GM03348 (cell line): ENCODE data around the gene FGFRL1.
"Not testable (repeated sequence)": the region's sequence is repeated elsewhere in the genome, so short reads cannot be mapped to it uniquely, and the experiment has no call there.

Experiments used
- DNase-seq: peaks from one replicate; pipeline ENCODE4 v3.0.0; 2012; ENCODE audit warnings: low spot score

Gene FGFRL1

DNA sequence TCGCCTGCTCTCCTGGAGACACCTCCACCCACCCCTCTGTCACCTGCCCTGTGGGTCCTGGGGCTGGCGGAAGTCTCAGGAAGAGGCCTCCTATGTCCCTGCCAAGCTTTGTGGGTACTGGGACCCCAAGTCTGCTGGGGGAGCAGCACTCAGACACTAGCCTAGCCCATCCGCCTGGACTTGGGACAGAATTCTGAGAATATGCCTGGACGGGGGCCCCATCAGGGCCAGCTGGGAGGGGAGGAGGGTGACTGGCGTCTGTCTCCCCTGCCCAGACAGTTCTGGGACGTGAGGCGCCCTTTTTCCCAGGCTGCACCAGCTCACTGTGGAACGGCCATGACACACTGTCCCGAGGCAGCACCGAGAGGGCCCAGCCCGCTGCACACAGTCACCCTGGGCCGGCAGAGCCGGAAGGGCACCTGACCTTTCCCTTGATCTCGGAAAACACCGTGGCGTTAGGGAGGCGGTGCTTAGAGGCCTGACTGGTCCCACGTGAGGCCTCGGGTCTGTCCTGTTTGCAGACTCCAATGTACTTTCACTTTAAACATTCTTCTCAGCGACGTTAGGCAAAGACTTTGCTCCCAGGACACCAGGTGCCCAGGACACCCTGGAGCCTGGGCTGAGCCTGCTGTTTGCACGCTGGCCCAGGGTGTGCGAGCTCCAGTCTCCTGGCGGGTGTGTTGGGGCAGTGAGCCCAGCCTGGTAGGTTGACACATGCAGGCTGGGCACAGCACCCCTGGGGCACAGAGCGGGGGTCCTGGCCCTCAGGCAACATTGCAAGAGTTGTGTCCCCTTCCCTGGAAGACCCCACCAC lies 18.9 kb upstream of the FGFRL1 start:
- no peak for DNase-seq

- DNase-seq = no peak
Observed at GRCh38 chr4:993111-994029, 18.1 kb upstream of the FGFRL1 start, which contains the start of gene SLC26A1. Gene SLC26A1, minus strand, starts transcription at chr4:993404. Its CDS starts 1,701 bp downstream, at chr4:991703.

- DNase-seq = no peak
Observed at GRCh38 chr4:995311-996026, 16.0 kb upstream of the FGFRL1 start.

GRCh38 chr4:996030-996996 lies 15.1 kb upstream of the FGFRL1 start:
- DNase-seq = no peak

GRCh38 chr4:996997-997374 lies 14.4 kb upstream of the FGFRL1 start:
- no peak for DNase-seq

GRCh38 chr4:997375-998071 lies 13.9 kb upstream of the FGFRL1 start:
- DNase-seq = peak; percentile 77

GRCh38 chr4:998096-998691 lies 13.2 kb upstream of the FGFRL1 start:
- no peak for DNase-seq

- not testable (repeated sequence) for DNase-seq
Observed at GRCh38 chr4:999240-999863, 12.1 kb upstream of the FGFRL1 start.

GRCh38 chr4:999882-1000425 lies 11.5 kb upstream of the FGFRL1 start:
- DNase-seq = no peak

- DNase-seq = no peak
Observed at GRCh38 chr4:1000686-1001260, 10.7 kb upstream of the FGFRL1 start.

DNA sequence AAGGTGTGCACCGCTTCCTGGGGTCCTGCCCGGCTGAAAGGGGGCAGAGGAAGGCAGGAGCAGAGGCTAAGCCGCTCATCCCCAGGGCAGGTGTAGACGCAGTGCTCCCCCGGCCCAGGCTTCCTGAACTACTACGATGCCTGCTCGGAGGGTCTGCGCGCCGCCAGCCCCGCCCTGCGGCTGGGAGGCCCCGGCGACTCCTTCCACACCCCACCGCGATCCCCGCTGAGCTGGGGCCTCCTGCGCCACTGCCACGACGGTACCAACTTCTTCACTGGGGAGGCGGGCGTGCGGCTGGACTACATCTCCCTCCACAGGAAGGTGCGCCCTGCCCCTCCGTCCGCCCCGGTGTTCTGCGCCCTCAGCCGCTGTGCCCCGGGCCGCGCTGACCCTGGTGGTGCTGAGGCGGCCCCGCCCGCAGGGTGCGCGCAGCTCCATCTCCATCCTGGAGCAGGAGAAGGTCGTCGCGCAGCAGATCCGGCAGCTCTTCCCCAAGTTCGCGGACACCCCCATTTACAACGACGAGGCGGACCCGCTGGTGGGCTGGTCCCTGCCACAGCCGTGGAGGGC lies 9.8 kb upstream of the FGFRL1 start:
- DNase-seq = no peak

DNA sequence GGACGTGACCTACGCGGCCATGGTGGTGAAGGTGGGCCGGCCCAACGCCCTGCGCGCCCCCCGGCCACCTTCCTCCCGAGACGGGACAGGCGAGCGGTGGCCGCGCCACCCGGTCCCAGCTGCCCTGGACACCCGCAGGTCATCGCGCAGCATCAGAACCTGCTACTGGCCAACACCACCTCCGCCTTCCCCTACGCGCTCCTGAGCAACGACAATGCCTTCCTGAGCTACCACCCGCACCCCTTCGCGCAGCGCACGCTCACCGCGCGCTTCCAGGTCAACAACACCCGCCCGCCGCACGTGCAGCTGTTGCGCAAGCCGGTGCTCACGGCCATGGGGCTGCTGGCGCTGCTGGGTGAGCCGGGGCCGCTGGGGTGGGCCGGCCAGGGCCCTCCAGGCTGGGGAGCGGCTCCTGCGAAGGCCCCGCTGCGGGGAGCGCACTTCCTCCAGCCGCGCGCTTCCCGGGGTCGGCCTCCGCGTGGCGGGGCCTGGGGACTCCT lies 9.2 kb upstream of the FGFRL1 start:
- peak; percentile 33 for DNase-seq

DNA sequence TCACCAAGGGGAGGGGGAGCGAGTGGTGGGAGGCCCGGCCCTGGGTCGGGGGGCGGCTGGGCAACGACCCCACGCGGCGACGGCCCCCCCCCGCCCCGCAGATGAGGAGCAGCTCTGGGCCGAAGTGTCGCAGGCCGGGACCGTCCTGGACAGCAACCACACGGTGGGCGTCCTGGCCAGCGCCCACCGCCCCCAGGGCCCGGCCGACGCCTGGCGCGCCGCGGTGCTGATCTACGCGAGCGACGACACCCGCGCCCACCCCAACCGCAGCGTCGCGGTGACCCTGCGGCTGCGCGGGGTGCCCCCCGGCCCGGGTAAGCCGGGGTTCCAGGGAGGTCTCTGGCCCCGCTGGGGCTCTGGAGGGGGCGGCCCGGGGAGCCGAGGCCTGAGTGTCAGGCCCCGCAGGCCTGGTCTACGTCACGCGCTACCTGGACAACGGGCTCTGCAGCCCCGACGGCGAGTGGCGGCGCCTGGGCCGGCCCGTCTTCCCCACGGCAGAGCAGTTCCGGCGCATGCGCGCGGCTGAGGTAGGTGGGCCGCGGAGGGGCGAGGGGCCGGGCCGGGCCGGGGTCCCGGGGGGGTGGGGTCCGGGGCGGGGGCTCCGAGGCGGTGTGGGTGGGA lies 8.7 kb upstream of the FGFRL1 start:
- DNase-seq = no peak

- DNase-seq = no peak
Observed at GRCh38 chr4:1003271-1004070, 8.0 kb upstream of the FGFRL1 start.

DNA sequence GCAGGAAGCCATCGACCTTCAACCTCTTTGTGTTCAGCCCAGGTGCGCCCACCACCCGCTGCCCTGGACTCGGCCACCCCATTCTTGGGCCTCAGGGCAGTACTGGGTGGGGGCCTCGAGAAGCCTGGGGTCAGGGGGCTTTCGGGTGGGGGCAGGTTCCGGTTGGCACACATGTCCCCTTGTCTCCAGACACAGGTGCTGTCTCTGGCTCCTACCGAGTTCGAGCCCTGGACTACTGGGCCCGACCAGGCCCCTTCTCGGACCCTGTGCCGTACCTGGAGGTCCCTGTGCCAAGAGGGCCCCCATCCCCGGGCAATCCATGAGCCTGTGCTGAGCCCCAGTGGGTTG lies 7.4 kb upstream of the FGFRL1 start:
- DNase-seq = no peak

DNA sequence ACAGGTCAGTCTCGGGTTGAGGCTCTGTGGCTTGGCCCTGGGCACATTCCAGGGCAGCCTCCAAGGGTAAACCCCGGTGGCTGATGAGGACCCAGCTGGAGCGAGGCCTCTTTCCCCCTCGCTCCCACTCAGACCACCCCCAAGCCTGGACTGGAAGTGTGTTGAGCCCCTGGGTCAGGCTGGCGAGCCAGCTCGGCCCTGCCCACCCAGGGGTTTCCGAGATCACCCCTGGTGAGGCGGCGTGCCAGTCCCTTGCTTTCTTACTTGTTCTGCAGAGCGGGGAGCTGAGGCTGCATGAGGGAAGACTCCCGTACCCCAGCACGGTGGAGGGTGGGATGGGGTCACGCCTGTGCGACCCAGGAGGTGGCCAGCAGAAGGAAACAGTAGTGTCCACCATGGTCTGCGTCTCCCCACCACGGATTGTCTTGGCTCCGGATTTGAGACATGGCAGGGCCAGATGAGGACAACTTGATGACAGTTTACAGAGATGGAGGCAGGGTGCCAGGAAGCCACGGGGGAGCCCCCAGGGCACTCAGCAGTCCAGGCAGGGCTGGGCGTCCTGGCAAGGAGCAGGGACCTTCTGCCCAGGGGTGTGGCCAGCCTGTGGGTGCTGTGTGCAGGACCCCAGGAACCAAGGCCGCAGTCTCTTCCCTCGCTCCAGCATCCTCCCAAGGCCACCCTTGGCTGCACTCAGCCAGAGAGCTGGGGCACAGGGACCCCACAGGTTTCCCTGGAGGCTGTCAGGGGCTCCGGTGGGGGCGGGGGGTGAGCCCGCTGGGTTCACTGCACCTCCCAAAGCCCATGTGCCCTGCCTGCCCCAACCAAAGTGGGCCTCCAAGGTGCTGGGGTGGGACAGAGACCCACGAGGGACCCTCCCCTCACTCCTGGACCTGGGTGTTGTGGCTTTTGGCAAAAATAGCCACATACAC lies 6.6 kb upstream of the FGFRL1 start:
- DNase-seq = no peak
